DMS153 (cell line): ENCODE data around the gene EGFR.

ENCODE experiments used
- DNase-seq: peaks from one replicate; lab custom pipeline; 2025; lab: John Stamatoyannopoulos, UW

EGFR gene

GRCh38 chr7:55101359-55101758 is 82.5 kb downstream of the EGFR start:
- no peak for DNase-seq

GRCh38 chr7:55104123-55104522 is 85.3 kb downstream of the EGFR start:
- no peak for DNase-seq

GRCh38 chr7:55104712-55105433 is 86.1 kb downstream of the EGFR start:
- DNase-seq = no peak

GRCh38 chr7:55105952-55106351 is 87.1 kb downstream of the EGFR start:
- no peak for DNase-seq

- DNase-seq = no peak
Observed at GRCh38 chr7:55107946-55108345, 89.1 kb downstream of the EGFR start.

- no peak for DNase-seq
Observed at GRCh38 chr7:55108401-55108800, 89.6 kb downstream of the EGFR start.

- no peak for DNase-seq
Observed at GRCh38 chr7:55108818-55109217, 90.0 kb downstream of the EGFR start.

- DNase-seq = no peak
Observed at GRCh38 chr7:55109404-55110167, 90.8 kb downstream of the EGFR start.

GRCh38 chr7:55110282-55110992 is 91.6 kb downstream of the EGFR start:
- DNase-seq = no peak

- no peak for DNase-seq
Observed at GRCh38 chr7:55110993-55111361, 92.2 kb downstream of the EGFR start.

GRCh38 chr7:55112056-55112455 is 93.2 kb downstream of the EGFR start:
- DNase-seq = no peak

GRCh38 chr7:55113760-55114540 is 95.1 kb downstream of the EGFR start:
- no peak for DNase-seq

GRCh38 chr7:55117286-55117685 is 98.5 kb downstream of the EGFR start:
- DNase-seq = no peak

GRCh38 chr7:55118426-55118825 is 99.6 kb downstream of the EGFR start:
- no peak for DNase-seq

GRCh38 chr7:55119571-55119970 is 100.8 kb downstream of the EGFR start:
- DNase-seq = no peak

- DNase-seq = no peak
Observed at GRCh38 chr7:55120074-55120473, 101.3 kb downstream of the EGFR start.

GRCh38 chr7:55120501-55121198 is 101.8 kb downstream of the EGFR start:
- peak; percentile 76 for DNase-seq

- no peak for DNase-seq
Observed at GRCh38 chr7:55121249-55121648, 102.4 kb downstream of the EGFR start.

- DNase-seq = no peak
Observed at GRCh38 chr7:55122263-55122662, 103.4 kb downstream of the EGFR start.

- DNase-seq = no peak
Observed at GRCh38 chr7:55124989-55125875, 106.4 kb downstream of the EGFR start.

- DNase-seq = no peak
Observed at GRCh38 chr7:55127135-55127551, 108.3 kb downstream of the EGFR start.
